Colonic mucosa (tissue), 4 donors: Measurements from ENCODE around the gene BRSK2. TPM values are rescaled to one million over a fixed set of nuclear protein-coding genes. Genes with fewer than 3 reads are reported as not detected.

Experiments used
- DNase-seq: peaks from one replicate; pipeline ENCODE4 v3.0.0-alpha.2; 2020
- H3K27ac ChIP-seq: fragments of 200-600 bp; one replicate; pipeline ENCODE4 v1.8.0; 2021
- H3K27me3 ChIP-seq: fragments of 200-600 bp; one replicate; pipeline ENCODE4 v1.8.0; 2021
- H3K36me3 ChIP-seq: fragments of 200-600 bp; one replicate; pipeline ENCODE4 v1.8.0; 2021
- H3K4me1 ChIP-seq: fragments of 200-600 bp; one replicate; pipeline ENCODE4 v1.8.0; 2021; ENCODE audit warnings: mild to moderate bottlenecking
- H3K4me3 ChIP-seq: fragments of 200-600 bp; one replicate; pipeline ENCODE4 v1.8.0; 2021
- H3K9ac ChIP-seq, 2 donors: one replicate each; pipeline ENCODE4 v1.7.0; 2013; ENCODE audit warnings: control low read depth in 2 of 2, low read depth in 2 of 2, low read length in 2 of 2
- H3K9me3 ChIP-seq: fragments of 200-600 bp; one replicate; pipeline ENCODE4 v1.8.0; 2021
- intact Hi-C: fragments of 100-400 bp; cut with DNase I; formaldehyde crosslinking; loops from one replicate; pipeline ENCODE4 v1.14.1; 2022
- total RNA-seq, 2 donors: library from RNA; stranded (reverse); fragmentation: NEBNext Ultra II Directional in 1 of 2; extraction: Animal tissue kit (Norgen Biotek cat#: 25700) in 1 of 2; gene quantifications; one replicate each; pipeline ENCODE4 v1.2.1, GENCODE V29; 2021
- TF ChIP-seq, protein P1 (sequence below): fragments of 200-600 bp; IDR thresholded peaks from one replicate; pipeline ENCODE4 v1.8.0; 2022; ENCODE audit warnings: antibody characterized with exemption, mild to moderate bottlenecking
- donor health status: healthy.
- donor health status: DM: no; HTN: no; CAD: no.
- donor health status: DM: no; HTN: no; CAD: no.

BRSK2 gene
- total RNA-seq, 2 donors from 2014 or later, result 0.52 to 1.2 TPM

DNA sequence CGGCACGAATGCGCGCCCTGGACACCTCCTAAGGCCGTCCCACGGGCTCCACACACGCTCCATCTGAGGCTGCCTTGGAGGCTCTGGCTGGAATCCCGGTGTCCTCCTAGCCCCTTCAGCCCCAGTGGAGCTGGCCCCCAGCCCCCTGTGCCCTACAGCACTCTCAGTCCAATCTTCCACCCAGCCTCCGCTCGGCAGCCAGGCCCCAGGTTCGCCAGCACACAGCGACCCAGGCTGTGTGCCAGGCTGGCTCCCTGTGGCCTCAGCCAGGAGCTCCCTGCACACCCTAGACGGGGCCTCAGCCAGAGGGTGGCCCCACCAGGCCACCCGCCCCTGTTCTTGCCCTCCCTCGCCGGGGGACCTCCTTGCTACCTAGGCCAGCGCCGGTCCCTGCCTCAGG, 78.3 kb downstream of the BRSK2 start:
- Histone ChIP-seq H3K36me3 (peaks cover 9% of the 10 kb centered on the region), H3K9me3 (no peaks in the 10 kb centered on the region), H3K9ac (no peak overlapping the region), H3K27ac (no peak overlapping the region), H3K27me3 (no peaks in the 10 kb centered on the region), H3K4me3 (no peak overlapping the region), H3K4me1 (no peaks in the 10 kb centered on the region)
- intact Hi-C loops, result no loop called here
- TF ChIP-seq, protein P1, sequence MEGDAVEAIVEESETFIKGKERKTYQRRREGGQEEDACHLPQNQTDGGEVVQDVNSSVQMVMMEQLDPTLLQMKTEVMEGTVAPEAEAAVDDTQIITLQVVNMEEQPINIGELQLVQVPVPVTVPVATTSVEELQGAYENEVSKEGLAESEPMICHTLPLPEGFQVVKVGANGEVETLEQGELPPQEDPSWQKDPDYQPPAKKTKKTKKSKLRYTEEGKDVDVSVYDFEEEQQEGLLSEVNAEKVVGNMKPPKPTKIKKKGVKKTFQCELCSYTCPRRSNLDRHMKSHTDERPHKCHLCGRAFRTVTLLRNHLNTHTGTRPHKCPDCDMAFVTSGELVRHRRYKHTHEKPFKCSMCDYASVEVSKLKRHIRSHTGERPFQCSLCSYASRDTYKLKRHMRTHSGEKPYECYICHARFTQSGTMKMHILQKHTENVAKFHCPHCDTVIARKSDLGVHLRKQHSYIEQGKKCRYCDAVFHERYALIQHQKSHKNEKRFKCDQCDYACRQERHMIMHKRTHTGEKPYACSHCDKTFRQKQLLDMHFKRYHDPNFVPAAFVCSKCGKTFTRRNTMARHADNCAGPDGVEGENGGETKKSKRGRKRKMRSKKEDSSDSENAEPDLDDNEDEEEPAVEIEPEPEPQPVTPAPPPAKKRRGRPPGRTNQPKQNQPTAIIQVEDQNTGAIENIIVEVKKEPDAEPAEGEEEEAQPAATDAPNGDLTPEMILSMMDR, result no peak
- DNase-seq, result no peak

DNA sequence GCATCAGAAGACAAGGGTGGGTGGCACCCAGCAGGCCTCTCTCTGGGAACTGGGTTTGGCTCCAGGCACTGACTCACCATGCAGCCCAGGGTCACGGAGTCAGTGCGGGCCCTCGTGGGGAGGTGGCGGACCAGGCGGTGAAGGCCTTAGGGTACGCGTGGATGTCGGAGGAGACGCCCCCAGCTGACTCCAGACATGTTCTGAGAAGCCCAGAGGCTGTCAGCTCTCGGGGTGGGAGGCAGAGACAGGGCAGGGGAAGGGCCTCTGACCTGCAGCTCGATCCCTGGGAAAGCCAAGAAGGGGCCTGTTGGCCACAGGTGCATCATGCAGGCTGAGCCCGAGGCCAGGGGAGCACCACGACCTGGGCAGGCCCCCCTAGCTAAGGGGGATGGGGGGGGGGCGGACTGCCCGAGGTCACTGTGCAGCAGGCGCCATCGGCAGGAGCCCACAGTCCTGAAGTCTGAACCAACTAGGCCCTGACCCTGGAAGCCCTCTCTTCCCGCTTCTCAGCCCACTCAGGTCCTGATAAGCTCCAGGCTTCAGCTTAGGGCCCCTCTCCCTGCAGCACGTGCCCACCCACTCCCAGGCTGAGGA, 78.8 kb downstream of the BRSK2 start:
- Histone ChIP-seq H3K4me3 (no peak overlapping the region), H3K4me1 (no peaks in the 10 kb centered on the region), H3K27ac (no peak overlapping the region), H3K9ac (no peak overlapping the region), H3K36me3 (peaks cover 9% of the 10 kb centered on the region), H3K27me3 (no peaks in the 10 kb centered on the region), H3K9me3 (no peaks in the 10 kb centered on the region)
- TF ChIP-seq, protein P1, result no peak
- no peak for DNase-seq
- intact Hi-C loops, result no loop called here

DNA sequence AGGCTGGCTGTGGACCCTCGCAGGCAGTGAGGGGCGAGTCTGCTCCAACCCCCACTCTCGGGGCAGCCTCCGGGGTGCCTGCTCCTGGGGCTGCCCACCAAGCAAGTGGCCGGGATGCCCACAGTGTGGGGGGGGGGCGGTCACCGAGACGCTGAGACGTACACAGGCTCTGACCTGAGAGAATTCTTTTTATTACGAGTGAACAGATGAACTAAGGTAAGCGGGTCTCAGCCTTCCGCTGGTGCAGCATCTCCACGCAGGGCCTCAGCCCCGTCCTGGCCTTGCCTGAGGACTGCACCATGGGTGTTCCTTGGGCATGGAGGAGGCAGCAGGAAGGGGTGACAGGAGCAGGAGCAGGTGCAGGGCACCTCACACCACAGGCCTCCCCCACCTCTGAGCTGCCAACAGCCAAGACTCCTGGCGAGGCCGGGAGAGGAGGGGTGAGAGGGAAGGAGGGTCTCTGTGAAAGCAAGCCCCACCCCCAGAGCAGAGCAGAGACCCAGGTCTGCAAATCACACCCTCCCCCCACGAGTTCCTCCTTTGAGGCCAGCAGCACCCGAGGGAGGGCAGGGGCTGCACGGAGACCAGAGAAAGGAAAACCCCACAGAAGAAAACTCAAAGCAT, 79.7 kb downstream of the BRSK2 start:
- H3K27me3 ChIP-seq, result no peaks in the 10 kb centered on the region
- H3K4me3 ChIP-seq, result no peak overlapping the region
- no peak overlapping the region for H3K27ac ChIP-seq
- H3K9ac ChIP-seq, result no peak overlapping the region
- no peaks in the 10 kb centered on the region for H3K9me3 ChIP-seq
- TF ChIP-seq, protein P1, result no peak
- DNase-seq, result no peak
- H3K36me3 ChIP-seq, result peaks cover 9% of the 10 kb centered on the region
- H3K4me1 ChIP-seq, result no peaks in the 10 kb centered on the region
- intact Hi-C loops, result no loop called here

DNA sequence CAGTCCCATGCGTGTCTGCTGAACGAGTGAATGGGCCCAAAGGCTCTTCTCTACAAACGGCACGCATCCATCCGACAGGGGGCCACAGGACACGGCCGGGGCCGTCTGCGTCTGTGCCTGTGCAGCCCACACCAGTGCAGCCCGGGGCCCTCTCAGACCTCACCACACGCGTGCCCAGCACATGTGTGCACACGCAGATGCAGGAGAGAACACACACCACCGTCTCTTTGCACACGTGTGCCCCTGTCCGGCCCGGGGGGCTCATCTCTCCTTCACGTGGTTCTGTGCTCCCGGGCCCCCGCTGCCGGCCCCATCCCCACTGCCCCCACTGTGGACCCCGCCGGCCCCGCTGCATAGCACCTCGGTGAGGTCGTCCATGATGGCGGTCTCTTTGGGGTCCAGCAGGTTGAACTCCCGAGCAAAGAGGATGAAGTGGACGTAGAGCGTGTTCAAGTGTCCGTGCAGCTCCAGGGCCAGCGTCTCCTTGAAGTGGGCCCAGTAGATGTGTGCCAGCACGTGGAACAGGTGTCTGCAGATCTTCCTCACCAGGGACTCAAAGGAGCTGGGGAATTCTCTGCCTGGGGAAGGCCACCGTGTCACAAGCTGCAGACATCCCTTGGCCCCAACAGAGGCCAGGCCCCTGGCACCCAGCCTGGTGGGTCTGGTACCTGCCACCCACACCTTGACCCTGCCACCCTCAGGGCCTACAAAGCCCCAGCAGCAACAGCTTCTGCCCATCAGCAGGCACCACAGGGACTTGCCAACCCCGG, 80.4 kb downstream of the BRSK2 start:
- DNase-seq, result no peak
- no peak overlapping the region for H3K9ac ChIP-seq
- peaks cover 9% of the 10 kb centered on the region for H3K36me3 ChIP-seq
- H3K4me1 ChIP-seq, result no peaks in the 10 kb centered on the region
- TF ChIP-seq, protein P1, result no peak
- intact Hi-C loops, result no loop called here
- no peaks in the 10 kb centered on the region for H3K27me3 ChIP-seq
- H3K4me3 ChIP-seq, result no peak overlapping the region
- no peak overlapping the region for H3K27ac ChIP-seq
- no peaks in the 10 kb centered on the region for H3K9me3 ChIP-seq

DNA sequence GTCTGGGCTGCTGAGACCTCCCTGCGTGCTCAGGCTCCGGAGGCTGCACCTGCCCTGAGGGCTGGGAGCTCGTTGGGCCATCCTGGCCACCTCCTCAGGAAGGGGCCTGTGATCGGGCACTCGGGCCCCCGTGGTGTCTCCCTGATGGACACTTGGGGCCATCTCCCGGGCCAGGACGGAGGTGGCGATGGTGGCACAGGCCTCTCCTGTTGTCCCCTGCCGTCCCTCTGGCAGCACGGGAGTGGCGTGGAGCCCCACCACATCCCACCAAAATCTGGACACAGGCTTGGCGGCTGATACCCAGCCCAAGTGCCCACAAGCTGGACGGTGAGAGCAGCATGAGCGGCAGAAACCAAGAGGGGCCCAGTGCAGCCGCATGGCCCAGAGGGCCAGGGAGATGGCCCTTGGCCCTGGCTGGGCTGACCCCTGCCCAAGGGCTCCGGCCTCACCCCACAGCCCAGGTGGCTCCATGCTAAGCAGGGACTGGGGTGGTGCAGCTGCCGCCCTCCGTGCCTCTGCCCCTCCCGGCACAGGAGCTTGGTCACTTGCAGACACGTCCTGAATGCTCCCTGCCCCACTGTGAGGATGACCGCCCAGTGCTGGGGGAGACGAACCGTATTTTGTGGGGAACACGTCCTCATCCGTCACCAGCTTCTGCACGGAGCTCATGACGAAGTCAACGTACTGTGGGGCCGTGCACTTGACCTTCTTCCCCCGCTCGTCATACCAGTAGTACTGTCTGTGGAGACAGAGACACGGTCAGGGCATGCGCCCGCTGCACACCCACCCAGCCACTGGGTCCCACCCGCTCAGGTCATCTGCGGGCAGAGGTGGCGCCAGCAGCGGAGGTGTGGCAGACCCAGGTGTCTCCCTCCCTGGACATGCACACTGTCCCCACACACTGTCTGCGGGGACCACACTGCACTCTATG, 81.2 kb downstream of the BRSK2 start:
- H3K9ac ChIP-seq, result no peak overlapping the region
- H3K27me3 ChIP-seq, result no peaks in the 10 kb centered on the region
- no peak for DNase-seq
- TF ChIP-seq, protein P1, result no peak
- H3K27ac ChIP-seq, result no peak overlapping the region
- H3K36me3 ChIP-seq, result peaks cover 9% of the 10 kb centered on the region
- intact Hi-C loops, result no loop called here
- H3K4me1 ChIP-seq, result no peaks in the 10 kb centered on the region
- no peak overlapping the region for H3K4me3 ChIP-seq
- H3K9me3 ChIP-seq, result no peaks in the 10 kb centered on the region
